ENCODE data around the gene ZDHHC15.
"Not testable (repeated sequence)": the region's sequence is repeated elsewhere in the genome, so short reads cannot be mapped to it uniquely, and the experiment has no call there.

ZDHHC15 gene, protein sequence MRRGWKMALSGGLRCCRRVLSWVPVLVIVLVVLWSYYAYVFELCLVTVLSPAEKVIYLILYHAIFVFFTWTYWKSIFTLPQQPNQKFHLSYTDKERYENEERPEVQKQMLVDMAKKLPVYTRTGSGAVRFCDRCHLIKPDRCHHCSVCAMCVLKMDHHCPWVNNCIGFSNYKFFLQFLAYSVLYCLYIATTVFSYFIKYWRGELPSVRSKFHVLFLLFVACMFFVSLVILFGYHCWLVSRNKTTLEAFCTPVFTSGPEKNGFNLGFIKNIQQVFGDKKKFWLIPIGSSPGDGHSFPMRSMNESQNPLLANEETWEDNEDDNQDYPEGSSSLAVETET

DNA sequence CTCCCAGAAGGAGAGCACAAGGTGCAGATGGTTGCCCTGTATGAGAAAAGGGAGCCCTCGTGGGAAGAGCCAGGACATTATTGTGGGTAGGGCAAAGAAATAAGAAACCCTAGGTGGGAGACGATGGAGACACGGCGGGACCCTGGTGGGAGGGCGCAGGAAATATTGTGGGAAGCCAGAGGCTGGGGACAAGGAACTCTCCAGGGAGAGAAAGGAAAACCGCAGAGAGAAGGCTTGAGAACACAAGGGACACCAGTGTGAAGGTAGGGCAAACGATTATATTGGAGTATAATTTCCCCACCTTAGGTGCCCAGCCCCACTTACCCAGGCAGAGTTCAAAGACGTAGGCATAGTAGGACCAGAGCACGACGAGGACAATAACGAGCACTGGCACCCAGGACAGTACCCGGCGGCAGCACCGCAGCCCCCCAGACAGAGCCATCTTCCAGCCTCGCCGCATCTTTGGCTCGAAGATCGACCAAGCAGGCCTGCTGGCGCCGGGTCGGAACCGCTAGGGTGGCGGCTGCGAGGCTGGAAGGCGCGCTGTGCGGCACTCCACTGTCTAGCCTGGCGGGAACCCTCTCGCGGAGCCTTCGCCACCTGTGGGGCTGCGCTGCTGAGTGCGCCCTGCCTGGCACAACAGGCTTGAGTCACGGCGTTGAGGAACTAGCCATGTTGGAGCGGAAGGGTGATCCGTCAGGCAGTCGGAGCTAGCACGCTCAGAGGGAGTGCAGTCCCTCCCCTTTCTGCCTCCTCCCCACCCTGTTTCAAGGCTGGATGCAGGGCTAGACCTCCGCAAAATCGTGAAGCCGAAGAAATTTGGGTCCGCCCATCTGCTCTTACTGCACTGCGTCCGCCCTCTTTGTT, at the start of gene ZDHHC15:
ZDHHC15 (minus strand) TSS at position 473 of the 867 bp plus-strand sequence; CDS start at position 460, 13 bp downstream.
- no peak for DNase-seq (ENCODE audit: low read depth)

DNA sequence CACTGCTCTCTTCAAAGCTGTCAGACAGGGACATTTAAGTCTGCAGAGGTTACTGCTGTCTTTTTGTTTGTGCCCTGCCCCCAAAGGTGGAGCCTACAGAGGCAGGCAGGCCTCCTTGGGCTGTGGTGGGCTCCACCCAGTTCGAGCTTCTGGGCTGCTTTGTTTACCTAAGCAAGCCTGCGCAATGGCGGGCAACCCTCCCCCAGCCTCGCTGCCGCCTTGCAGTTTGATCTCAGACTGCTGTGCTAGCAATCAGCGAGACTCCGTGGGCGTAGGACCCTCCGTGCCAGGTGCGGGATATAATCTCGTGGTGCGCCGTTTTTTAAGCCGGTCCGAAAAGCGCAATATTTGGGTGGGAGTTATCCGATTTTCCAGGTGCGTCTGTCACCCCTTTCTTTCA, 37.7 kb upstream of the ZDHHC15 start:
- DNase-seq (ENCODE audit: low read depth), result not testable (repeated sequence)

DNA sequence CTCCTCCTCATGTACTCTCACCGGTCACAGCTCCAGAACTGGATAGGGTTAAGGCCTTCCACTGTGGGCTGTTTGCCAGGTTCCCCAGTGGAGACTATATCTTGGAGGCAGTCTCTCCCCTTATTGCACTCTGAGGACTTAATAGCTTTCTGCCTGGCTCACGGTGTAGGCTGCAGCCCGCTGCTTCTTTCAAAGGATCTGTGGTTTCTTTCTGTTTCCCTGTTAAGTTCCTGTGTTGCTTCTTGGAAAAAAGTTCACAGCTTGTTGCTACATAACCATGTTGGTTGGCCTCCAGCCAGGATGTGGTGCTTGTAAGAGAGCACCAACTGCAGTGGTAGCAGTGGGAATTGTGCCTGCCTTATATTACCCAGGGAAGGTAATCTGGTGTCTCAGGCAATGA, 24.9 kb upstream of the ZDHHC15 start:
- no peak for DNase-seq (ENCODE audit: low read depth)

DNA sequence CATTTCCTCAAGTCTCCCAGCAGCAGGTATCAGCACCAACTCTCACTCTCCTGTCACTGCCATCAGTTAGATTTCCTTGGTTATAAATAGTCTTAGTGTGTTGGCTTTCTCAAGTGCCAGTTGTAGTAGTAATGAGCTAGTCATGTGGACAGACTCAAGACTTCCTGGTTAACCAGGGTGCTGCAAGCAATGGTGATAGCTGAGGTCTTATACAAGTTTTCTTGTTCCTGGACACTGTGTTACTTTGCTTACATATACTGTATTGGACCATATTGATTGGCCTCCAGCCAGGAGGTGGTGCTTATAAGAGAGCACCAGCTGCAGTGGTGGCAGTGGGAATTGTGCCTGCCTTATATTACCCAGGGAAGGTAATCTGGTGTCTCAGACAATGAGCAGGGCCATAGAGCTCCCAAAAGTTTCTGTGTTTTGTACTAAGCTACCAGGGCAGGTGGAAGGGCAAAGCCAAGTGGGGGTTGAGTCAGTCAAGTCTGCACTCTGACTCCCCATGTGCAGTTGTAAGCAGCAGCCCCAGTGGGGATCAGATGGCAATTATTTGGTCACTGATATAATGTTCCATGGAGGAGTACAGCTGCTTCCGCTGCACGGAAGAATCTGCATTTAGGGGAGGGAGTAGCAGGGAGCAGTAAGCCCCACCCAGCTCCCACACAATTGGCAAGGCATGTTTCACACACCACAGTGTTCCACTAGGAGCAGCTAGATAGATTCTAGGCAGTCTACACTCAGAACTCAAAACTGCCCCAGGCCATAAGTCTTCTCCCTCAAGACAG, 24.1 kb upstream of the ZDHHC15 start:
- DNase-seq (ENCODE audit: low read depth), result no peak

DNA sequence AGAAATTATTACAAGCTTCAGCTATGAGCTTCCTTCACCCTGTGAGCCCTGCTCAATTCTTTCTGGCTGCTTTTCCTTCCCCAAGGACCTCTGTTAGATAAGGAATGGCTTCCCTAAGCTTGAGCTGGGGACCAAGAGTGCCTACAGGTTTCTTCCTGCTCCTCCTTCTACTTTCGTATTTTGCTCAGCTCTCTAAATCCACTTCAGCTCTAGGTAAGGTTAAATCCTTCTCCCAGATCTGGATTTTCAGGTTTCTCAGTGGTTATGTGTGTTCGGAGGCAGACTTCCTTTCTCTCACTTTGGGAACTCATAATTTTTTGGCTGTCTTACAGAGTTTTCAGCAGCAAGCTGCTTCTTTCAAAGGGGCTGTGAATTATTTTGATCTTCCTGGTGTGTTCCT, 21.9 kb upstream of the ZDHHC15 start:
- DNase-seq (ENCODE audit: low read depth), result no peak

DNA sequence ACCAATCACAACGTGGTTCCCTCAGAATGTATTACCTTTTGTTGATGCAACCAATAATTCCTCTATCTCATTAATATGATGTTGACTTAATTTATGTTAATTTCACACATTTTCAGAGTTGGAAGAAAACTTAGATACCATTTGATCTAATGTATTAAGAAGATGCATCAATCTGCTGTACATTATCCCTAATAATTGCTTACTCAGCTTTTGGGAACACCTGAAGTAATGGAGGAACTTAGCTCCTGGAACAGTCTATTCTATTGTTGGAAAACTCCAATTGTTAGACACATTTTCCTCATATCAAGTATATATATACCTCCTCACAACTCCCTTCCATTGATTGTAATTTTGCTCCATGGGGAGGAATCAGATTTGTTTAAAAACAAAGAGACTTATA, 38.9 kb downstream of the ZDHHC15 start:
- no peak for DNase-seq (ENCODE audit: low read depth)

DNA sequence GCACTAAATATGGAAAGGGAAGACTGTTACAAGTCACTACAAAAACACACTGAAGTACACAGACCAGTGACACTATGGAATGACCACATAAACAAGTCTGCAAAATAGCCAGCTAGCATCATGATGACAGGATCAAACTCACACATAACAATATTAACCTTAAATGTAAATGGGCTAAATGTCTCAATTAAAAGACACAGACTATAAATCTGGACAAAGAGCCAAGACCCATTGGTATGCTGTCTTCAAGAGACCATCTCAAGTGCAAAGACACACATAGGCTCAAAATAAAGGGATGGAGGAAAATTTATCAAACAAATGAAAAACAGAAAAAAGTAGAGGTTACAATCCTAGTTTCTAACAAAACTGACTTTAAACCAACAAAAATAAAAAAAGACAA, 61.1 kb downstream of the ZDHHC15 start:
- DNase-seq (ENCODE audit: low read depth), result not testable (repeated sequence)

DNA sequence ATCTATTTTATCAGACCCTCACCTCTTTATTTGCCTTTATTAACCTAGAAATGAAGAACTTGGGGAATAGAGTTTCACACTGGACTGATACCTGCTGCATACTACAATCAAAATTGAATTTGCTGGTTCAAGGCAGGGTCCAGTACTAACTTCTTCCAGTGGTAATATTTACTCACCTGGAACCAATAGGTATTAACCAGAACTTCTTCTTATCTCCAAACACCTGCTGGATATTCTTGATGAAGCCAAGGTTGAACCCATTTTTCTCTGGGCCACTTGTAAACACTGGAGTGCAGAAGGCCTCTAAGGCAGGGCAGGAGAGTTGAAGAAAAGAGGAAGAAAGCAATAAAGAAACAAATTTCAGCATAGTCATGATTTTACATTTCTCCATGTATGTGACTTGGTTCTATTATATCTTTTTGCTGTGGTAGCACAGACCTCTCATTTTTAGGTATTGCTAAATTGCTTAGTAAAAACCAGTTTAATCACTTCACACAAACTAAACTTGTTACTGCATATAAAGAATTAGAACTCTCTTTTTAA, 101.1 kb downstream of the ZDHHC15 start:
- DNase-seq (ENCODE audit: low read depth), result no peak

DNA sequence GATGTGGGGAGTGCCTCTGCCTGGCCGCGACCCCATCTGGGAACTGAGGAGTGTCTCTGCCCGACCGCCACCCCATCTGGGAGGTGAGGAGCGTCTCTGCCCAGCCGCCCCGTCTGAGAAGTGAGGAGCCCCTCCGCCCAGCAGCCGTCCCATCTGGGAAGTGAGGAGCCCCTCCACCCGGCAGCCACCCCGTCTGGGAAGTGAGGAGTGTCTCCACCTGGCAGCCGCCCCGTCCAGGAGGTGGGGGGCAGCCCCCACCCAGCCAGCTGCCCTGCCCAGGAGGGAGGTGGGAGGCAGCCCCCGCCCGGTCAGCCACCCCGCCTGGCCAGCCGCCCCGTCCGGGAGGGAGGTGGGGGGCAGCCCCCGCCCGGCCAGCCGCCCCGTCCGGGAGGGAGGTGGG, 115.7 kb downstream of the ZDHHC15 start:
- not testable (repeated sequence) for DNase-seq (ENCODE audit: low read depth)

DNA sequence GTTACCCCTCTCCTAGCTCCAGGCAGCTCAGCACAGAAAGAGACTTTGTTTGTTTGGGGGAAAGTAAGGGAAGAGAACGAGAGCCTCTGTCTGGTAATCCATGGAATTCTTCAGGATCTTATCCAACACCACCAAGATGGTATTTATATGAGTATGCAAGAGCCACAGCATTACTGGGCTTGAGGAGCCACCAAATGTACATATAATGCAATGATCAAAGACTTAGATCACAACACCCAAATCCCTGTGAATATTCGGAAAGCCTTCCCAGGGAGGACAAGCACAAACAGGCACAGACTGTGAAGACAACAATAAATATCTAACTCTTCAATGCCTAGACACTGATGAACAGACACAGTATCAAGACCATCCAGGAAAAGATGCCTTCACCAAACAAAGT, 132.4 kb downstream of the ZDHHC15 start:
- DNase-seq (ENCODE audit: low read depth), result no peak

DNA sequence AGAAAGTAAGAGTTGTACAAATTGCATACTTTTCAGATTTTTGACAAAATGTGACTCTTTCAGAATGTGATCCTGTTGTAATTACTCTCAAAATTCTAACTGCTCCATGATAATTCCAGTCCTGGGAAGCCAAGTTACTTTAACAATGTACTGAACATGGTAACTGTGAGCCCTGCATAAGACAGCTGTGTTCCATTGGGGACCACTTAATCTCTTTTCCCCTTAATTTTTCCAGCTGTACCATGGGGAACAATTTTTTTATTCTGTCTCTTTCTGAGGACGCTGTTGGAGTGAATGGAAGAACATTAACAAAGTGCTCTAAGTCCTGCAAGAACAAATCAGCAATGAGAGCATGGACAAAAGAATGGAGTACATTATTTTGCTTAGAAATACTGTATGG, 153.1 kb downstream of the ZDHHC15 start:
- DNase-seq (ENCODE audit: low read depth), result no peak

DNA sequence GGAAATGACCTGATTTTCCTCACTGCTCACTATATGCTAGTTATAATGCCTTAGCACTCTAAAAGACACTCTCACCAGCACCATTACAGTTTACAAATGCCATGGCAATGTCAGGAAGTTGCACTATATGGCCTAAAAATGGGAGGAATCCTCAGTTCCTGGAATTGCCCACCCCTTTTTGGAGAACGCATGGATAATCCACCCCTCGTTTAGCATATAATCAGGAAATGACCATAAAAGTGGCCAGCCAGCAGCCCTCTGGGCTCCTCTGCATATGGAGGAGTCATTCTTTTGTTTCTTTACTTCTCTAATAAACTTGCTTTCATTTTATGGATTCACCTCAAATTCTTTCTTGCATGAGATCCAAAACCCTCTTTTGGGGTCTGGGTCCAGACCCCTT, 156.0 kb downstream of the ZDHHC15 start:
- DNase-seq (ENCODE audit: low read depth), result no peak

DNA sequence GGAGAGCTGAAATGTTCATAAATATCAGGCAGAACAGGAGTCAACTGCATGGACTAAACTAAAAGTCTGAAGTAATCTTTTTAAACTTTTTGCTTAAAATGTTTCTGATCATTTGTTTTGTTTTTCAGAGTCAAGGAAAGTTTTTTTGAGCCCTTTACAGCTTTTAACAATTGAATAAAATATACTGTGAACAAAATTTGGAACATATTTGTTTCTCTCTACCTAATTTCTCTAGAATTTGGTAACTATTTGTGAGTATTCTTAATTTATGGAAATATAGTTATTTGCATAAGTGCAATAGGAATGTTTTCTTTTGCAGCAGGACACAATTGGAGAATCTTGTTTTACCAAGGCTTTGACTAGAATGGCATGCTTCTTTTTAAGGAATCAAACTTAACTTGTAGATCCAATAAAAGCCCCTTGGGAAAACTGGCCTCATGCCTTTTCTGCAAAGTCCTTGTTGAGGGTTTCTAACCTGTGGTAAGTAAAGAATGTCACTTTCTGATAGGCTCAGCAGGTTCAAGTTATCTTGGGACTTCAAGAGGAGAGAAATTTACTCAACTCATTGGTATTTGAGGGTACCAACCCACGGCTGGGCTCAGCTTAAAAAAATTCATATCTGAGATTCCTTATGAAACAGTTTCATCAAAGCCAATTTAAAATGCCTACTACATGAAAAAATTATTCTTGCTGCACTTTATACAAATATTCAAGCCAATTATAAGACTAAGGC, 157.4 kb downstream of the ZDHHC15 start:
- no peak for DNase-seq (ENCODE audit: low read depth)

DNA sequence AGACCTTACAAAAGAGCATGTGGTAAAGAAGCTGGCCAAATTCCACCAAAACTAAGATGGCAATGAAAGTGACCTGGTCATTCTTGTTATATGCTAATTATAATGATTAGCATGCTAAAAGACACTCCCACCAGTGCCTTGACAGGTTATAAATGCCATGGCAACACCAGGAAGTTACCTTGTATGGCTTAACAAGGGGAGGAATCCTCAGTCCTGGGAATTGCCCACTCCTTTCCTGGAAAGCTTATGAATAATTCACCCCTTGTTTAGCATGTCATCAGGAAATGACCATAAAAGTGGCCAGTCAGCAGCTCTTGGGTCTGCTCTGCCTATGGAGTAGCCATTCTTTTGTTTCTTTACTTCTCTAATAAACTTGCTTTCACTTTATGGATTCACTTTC, 161.0 kb downstream of the ZDHHC15 start:
- no peak for DNase-seq (ENCODE audit: low read depth)

DNA sequence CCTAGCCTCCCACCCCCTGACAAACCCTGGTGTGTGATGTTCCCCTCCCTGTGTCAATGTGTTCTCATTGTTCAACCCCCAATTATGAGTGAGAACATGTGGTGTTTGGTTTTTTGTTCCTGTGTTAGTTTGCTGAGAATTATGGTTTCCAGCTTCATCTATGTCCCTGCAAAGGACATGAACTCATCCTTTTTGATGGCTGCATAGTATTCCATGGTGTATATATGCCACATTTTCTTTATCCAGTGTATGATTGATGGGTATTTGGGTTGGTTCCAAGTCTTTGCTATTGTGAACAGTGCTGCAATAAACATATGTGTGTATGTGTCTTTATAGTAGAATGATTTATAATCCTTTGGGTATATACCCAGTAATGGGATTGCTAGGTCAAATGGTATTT, 174.2 kb downstream of the ZDHHC15 start:
- DNase-seq (ENCODE audit: low read depth), result not testable (repeated sequence)

DNA sequence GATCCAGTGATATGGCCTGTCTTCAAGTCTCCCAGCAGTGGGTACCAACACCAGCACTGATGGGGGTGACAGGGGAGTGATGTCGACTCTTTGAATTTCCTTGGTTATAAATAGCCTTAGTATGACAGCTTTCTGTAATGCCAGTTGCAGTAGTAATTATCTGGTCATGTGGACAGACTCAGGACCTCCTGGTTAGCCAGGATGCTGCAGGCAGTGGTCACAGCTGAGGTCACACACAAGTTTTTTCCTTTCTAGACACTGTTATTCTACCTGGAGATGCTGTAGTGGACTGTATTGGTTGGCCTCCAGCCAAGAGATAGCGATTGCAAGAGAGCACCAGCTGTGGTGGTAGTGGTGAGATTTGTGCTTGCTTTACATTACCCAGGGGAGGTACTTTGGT, 185.3 kb downstream of the ZDHHC15 start:
- no peak for DNase-seq (ENCODE audit: low read depth)

DNA sequence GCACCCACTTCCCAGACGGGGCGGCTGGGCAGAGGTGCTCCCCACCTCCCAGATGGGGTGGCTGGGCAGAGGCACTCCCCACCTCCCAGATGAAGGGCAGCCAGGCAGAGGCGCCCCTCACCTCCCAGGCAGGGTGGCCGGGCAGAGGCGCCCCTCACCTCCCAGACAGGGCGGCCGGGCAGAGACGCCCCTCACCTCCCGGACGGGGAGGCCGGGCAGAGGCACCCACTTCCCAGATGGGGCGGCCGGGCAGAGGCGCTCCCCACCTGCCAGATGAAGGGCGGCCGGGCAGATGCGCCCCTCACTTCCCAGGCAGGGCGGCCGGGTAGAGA, 187.7 kb downstream of the ZDHHC15 start:
- DNase-seq (ENCODE audit: low read depth), result no peak

DNA sequence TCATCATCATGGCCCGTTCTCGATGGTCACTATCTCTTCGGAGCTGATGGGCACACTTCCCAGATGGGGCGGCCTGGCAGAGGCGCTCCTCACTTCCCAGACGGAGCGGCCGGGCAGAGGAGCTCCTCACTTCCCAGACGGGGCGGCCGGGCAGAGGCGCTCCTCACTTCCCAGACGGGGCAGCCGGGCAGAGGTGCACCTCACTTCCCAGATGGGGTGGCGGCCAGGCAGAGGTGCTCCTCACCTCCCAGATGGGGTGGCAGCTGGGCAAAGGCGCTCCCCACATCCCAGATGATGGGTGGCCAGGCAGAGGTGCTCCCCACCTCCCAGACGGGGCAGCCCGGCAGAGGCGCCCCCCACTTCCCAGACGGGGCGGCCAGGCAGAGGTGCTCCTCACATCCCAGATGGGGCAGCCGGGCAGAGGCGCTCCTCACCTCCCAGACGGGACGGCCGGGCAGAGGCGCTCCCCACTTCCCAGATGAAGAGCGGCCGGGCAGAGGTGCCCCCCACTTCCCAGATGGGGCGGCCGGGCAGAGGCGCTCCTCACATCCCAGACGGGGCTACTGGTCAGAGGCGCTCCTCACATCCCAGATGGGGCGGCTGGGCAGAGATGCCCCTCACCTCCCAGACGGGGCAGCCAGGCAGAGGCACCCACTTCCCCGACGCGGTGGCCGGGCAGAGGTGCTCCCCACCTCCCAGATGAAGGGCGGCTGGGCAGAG, 188.3 kb downstream of the ZDHHC15 start:
- DNase-seq (ENCODE audit: low read depth), result not testable (repeated sequence)

DNA sequence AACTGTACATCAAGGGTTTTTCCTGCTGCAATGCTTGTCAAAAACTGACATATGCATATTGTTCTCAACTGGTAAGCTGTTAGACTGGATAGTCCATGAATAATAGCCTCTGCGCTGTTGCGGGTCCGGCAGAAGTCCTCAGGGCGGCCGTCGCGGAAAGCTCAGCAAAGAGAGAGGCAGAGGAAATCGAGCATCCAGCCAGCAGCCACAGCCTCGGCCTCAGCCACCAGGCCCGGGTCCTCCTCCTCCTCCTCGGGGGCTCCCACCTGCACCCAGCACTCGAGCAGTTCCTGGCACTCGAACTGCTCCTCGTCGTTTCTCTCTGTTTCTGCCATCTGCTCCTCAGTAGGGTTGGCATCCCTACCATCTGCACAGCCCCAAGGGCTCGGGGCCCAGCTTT, 195.2 kb downstream of the ZDHHC15 start:
- DNase-seq (ENCODE audit: low read depth), result no peak

Data from HS-5 (cell line).